GM19240 (cell line): Measurements from ENCODE around the gene CUTC.

Experiments used
- DNase-seq: peaks from one replicate; pipeline ENCODE4 v3.0.0; 2011; ENCODE audit warnings: low spot score; ENCODE audit not compliant: insufficient read length

The CUTC gene

GRCh38 chr10:99782447-99783286 lies 50.6 kb downstream of the CUTC start, which contains the start of gene ABCC2:
Gene ABCC2 (plus strand): TSS chr10:99782640. CDS start chr10:99782845, 205 bp downstream.
- DNase-seq, result no peak

DNA sequence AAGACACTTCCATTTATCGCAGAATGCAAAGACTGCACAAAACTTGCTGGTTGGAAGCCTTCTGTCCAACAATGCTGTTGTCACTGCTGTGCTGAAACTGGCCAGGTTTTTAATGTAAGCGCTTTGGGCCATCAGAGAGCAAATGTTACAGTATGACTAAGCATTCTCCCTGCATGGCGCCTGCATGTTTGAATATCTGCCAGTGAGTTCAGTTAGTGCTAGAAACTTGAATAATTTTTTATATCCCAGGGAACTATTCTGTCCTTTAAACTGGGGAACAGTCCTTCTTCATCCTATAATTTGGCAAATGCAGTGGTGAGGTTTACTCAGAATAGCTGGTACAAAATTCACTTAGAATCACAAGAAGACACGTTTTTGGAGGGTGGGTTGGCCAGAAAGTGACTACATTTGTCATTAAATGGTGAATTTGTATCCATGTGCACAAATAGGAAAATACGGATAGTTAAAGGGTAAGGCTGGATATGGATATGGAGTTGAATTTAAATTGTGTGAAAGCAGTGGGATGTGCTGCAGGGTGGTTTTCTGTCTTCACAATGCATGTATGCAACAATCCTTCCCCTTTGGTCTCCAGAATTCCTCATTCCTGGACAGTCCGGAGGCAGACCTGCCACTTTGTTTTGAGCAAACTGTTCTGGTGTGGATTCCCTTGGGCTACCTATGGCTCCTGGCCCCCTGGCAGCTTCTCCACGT lies 52.1 kb downstream of the CUTC start:
- no peak for DNase-seq

DNA sequence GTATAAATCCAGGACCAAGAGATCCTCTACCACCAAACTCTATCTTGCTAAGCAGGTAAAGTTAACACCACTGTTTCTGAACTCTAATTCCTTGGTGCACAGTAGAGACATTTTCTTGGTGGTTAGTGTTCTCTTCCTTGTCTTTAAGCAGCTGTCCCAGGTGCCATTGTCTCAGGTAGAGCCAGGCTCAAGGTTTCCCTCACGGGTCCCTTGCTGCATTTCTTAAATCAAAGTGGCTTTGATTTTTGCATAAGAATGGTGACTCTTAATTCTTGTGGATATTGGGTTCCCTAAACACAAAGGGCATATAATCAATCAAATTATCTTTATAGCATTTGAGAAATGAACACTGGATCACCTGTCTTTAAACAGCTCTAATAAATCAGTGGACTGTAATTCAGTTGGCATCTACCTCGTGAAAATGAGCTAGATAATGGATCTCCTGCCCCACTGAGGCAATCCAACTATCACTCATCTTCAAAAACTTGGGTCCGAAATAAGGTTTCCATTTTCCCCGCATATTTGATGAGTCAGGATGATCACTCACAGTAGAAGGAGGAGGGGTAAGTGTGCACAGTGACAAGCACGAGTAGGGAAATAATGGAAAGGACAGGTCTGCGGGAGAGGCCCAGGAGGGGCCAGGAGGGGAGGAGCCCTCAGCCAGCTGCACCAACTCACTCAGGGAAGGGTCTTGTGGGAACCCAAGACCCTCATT lies 52.9 kb downstream of the CUTC start:
- no peak for DNase-seq

DNA sequence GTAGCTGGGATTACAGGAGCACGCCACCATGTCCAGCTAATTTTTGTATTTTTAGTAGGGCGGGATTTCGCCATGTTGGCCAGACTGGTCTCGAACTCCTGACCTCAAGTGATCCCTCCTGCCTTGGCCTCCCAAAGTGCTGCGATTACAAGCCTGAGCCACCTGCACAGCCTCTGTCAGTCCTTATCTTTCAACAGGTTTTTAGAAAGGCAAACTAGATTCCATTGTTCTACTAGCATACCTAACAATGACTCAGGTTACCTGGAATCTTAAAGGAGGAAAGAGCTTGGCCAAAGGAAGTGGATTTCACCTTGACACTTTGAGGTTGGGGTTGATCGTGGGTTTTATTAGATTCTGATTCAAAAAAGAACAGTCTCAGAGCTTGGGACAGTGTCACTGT lies 53.6 kb downstream of the CUTC start:
- no peak for DNase-seq

GRCh38 chr10:99787311-99787710 lies 55.3 kb downstream of the CUTC start:
- DNase-seq, result no peak

DNA sequence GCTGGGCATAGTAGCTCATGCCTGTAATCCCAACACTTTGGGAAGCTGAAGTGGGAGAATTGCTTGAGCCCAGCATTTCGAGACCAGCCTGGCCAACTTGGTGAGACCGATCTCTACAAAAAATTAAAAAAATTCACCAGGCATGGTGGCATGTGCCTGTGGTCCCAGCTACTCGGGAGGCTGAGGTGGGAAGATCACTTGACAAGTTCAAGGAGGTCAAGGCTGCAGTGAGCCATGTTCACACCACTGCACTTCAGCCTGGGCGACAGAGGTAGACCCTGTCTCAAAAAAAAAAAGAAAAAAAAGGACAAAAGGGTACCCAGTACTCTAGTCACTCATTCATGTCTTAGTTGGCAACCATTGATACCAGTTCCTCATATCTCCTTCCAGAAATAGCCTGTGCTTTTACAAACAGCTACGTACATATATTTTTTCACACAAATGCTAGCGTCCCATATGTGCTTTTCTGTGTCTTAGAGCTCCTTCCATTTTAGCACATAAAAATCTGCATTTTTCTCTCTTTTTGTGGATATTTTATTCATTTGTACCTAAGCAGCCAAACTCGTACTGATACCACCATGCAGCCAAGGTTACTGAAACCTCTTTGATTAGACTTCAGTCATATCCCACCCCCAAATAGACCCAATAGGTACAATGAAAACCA lies 55.9 kb downstream of the CUTC start:
- no peak for DNase-seq

DNA sequence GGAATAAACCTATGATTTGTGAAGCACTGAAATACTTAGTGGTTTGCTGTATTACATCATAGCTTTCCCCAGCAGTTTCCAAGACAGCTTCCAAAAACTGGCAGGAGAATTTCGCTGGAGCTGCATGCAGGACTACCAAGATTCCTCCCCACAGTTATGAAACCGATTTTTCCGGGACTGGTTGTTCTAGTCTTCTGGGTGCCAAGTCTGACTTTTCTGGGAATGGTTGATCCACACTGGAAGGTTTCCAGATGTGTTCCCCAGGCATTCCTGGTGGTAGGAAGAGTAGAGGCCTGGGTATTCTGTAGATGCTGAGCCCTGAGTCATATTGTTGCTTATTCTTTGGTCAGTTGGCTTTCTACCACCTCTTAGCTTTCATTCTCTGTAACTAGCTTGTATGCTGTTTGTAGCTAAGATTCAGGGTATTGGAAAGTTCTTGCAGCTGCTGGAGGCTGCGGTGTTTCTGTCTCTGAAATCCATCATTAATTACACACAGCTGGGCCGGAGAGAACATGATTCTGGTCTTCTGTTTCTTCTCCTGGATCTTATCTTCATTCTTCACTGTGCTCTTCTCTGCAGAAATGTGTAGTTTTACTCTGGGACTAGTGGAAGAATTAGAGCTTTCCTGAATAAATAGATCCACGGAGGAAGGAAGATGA lies 56.7 kb downstream of the CUTC start:
- no peak for DNase-seq

DNA sequence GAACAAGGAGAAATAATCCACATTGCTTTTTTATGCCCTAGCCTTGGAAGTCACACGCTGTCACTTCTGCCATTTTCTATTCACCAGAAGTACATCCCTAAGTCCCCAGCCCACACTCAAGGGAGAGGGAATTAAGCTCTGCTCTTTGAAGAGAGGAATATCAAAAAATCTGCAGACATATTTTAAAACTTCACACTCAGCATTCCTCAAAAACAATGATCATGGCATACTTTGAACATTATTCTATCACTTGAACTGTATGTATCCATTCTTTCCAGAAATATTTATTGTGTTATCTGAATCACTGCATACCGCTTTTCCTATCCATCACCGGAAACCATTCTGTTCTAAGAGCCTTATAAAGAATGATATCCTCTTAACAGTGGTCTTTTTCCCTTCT lies 59.8 kb downstream of the CUTC start:
- DNase-seq, result no peak

DNA sequence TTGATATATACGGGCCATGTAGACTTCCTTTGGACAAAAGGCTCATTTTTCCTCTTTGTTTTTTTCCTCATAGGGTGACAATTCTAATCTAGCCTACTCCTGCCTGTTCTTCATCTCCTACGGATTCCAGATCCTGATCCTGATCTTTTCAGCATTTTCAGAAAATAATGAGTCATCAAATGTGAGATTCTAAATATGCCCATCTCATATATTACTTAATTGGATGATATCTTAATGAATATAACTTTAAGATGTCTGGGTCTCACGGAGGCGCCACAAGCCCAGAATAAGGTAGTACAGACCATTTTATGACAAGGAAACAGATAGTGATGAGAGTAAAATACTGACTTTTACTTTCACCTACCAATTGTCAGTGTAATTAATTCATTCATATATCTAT lies 61.8 kb downstream of the CUTC start:
- no peak for DNase-seq

DNA sequence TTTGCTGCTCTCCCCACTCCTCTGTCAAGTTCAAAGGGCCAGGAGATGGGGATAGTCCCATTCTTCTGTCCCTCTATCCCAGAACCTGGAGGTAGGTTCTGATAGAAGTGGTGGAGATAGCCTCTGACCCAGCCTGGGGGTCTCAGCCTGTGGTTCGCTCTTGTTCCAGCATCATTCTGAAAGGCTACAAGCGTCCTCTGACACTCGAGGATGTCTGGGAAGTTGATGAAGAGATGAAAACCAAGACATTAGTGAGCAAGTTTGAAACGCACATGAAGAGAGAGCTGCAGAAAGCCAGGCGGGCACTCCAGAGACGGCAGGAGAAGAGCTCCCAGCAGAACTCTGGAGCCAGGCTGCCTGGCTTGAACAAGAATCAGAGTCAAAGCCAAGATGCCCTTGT lies 64.9 kb downstream of the CUTC start:
- no peak for DNase-seq

- no peak for DNase-seq
Measured at GRCh38 chr10:99798031-99798430, 66.0 kb downstream of the CUTC start.

DNA sequence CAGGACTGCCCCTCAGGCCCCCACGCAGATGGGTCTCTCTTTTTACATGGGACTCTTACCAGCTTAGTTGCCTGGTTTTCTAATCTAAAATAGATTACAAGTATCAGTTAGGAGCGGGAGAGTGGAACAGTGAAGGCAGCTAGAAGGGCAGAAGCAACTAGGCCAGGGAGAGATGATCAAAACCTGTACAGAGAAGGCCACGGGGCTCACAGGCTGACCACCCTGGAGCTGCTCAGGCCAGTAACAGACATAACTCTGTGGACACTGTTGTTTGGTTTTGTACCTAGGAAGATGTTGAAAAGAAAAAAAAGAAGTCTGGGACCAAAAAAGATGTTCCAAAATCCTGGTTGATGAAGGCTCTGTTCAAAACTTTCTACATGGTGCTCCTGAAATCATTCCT lies 66.9 kb downstream of the CUTC start:
- DNase-seq, result no peak

- no peak for DNase-seq
Measured at GRCh38 chr10:99799613-99800012, 67.6 kb downstream of the CUTC start.

DNA sequence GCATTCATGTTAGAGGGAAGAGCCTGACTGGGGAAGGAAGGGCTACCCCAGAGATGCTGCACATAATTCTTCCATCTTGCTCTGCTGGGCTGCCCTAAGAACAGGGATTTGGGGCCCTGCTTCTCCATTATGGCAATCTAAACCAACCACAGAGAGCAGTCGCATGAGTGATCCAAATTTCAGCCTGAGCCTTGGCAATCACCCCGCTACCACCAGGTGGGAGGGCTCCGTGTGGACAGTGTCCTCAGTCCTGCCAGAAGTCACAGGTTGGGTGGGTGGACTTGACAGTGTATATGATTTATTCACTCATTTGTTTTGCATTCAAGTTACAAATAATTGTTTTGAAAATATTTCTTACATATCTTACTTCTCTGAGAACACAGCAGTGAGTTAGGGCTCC lies 72.4 kb downstream of the CUTC start:
- no peak for DNase-seq

DNA sequence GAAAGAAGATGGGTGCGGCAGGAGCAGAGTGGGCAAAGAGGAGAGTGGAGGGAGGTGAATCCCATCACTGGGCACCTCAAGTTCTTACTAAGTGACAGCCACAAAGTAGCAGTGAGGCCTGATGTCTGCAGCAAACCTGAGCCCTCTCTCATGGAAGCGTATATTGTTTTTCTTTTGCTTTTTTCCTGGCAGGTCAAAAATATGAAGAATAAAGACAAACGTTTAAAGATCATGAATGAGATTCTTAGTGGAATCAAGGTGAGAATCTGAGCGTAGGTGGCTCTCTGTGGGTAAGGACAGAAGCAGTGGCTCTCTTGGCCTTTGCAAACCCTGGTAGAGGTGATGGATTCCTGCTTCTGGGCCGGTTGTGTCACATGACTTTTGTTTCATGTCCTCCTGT lies 73.2 kb downstream of the CUTC start:
- DNase-seq, result no peak
